SHP77 (cell line): Measurements from ENCODE around the gene SPRR5.

Experiments
- DNase-seq, 2 experiments: peaks; one replicate each; lab custom pipeline; 2025; lab: John Stamatoyannopoulos, UW

The SPRR5 gene, protein sequence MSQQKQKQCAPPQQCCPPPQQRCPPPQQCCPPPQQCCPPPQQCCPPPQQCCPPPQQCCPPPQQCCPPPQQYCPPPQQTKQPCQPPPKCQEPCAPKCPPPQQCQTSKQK

GRCh38 chr1:152946651-152947256, at the start of gene SPRR5:
TSS of gene SPRR5 (plus strand) at chr1:152947206. CDS start at chr1:152948555, 1,349 bp downstream.
- DNase-seq = no peak

DNA sequence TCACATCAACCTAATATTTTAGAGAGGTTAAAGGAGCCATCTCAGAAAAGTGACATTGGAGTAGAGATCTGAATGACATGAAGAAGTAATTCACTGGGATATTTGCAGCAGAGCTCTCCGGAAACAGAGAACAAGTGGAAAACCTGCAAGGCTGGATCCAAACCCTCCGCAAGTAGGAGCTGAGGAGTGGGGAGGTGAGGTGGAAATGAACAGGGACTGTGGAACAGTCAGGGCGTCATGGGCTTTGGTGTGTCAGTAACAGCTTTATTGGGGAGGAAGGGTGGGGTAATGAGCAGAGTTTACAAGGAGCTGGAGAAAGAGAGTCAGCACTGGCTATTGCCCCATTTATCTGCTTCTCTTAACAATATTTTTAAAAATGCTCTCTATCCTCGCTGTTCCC, 48.0 kb upstream of the SPRR5 start:
- DNase-seq = no peak

DNA sequence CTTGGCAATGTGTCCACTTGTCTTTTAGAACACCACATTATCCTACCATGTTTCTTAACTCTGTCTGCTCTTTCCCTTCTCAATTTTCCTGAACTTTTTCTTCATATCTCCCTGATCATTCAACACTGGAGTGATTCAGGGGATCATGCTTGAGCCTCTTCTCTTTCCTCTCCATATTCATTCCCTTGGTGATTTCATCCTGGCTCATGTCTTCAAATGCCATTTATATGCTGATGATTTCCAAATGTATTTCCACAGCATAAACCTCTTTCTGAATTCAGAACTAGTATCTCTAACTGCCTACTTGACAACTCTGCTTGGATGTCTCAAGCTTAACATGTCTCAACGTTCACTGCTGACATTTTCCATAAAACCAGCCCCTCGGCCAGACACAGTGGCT, 47.1 kb upstream of the SPRR5 start:
- DNase-seq = no peak

DNA sequence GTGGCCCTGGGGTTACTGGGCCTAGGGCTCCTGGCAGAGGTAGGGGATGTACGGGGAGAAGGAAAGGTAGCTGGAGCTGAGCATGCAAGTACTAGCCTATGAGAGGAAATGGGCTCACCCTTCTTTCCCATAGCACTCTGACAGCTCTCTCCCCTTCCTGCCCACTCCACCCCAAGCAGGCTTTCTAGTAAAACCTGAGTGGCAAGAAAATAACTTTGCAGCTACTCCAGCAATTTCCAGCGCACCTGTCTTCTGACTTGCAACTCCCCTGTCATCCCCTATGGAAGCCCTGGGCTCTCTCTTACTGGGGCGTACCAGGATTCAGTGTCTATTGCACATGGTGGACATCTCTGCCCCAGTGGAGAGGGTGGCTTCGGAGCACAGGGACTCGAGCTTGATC, 45.4 kb upstream of the SPRR5 start:
- no peak for DNase-seq

GRCh38 chr1:152902636-152903035, 44.4 kb upstream of the SPRR5 start:
- no peak for DNase-seq

DNA sequence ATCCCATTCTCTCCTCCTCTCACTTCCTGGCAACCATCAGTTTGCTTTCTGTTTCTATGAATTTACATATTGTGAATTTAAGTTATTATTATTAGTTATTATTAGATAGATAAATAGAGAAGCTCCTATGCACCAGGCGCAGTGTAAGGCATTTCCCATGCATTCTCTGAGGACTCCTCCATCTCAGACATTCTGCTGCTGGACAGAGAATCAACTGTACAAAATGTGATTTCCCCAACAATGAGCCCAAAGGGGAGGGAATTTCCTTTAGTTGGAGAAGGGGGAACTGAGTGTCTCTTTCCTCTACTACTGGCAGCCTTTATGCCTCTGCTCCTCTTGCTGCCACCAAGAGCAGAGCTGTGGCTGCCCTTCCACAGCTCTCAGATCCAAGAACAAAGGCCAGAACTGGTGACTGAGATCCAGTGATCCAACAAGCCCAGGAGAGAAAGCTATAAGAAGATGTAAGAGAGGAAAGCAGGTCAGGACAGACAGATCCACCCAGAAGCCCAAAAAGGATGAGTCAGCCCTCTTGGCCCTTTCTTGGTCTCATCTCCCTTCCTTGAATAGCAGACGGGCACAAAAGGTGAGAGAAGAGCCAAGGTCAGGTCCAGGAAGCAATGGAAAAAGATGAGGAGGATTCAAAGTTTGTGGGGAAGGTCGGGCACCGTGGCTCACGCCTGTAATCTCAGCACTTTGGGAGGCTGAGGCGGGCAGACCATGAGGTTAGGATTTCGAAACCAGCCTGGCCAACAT, 42.1 kb upstream of the SPRR5 start:
- no peak for DNase-seq

DNA sequence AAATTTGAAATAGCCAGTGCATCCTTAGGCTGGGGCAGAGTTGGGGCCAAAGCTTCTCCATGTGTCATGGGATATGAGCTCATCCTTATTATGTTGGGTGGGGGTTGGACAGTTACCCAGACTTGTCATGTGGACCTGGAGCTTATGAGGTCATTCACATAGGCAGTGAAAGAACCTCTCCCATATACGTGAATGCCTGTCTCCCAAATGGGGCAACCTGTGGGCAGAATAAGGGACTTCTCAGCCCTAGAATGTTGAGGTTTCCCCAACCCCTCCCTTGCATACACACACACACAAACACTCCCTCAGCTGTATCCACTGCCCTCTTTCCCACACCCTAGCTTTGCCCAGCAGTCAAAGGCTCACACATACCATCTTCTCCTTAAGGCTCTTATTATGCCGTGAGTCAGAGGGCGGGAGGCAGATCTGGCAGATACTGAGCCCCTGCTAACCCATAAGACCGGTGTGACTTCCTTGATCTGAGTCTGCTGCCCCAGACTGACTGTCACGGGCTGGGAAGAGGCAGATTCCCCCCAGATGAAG, 40.9 kb upstream of the SPRR5 start:
- no peak for DNase-seq

DNA sequence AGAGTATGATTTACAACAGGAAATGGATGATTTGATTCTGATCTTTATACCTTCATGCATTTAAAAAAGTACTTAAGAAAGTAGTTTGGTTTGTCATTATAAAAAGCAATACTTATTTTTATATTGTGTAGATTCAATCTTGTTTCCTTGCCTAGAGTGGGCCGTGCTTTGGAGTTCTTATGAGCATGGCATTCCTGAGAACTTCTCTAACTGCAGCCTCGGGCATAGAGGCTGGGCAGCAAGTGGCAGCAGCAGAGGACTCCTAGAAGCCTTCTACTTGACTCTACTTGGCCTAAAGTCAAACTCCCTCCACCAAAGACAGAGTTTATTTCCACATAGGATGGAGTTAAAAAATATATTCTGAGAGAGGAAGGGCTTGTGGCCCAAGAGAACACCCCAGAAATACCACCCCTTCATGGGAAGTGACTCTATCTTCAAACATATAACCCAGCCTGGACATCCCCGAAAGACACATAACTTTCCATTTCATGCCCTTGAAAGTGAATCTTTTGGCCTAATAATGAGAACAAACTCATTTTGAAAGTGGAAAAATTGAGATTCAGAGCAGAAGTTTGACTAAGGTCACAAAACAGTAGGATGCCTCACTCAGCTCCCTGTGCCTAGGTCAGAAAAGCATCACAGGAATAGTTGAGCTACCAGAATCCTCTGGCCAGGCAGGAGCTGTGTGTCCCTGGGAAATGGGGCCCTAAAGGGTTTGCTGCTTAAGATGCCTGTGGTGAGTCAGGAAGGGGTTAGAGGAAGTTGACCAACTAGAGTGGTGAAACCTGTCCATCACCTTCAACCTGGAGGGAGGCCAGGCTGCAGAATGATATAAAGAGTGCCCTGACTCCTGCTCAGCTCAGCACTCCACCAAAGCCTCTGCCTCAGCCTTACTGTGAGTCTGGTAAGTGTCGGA, 39.1 kb upstream of the SPRR5 start, which contains the start of gene IVL:
TSS of gene IVL (plus strand) at position 861 of the 916 bp plus-strand sequence. CDS start 1,252 bp downstream, outside the sequence.
- no peak for DNase-seq

- DNase-seq = no peak
These were observed 37.8 kb upstream of the SPRR5 start for GRCh38 chr1:152909206-152909605.

DNA sequence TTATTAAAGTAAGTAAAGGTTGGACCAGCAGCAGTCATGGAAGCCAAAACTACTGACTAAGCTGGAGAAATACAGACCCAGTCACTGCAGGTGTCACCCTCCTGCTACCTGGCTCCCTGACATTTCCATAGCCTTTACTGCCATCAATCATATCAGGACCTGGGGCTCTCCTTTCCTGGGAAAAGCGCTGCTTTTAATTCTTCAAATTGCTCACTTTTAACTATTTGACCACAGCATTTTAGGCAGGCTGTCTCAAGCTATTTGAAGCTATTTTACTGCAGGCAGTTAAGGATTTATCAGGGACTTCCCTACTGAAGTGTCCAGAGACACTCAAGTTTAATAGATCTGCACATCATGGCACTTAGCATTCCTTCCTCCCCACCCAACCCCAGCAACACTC, 34.5 kb upstream of the SPRR5 start:
- DNase-seq = no peak

DNA sequence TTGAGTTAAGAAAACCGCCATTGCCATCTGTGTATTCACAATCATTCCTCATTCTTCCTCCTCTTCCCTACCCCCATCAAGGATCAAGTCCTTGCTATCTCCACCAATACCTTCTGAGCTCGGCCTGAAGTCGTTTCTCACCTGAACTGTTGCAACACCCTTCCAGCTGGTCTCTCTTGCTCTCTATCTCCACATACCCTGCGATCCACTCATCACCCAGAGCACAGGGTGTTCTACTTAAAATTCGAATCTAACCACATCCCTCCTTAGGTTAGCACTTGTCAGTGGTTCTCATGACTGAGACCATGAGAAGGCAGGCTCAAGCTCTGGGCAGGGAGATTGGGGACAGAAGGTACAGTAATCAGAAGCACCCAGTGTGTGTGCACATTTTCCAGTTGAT, 34.1 kb upstream of the SPRR5 start:
- DNase-seq = no peak

DNA sequence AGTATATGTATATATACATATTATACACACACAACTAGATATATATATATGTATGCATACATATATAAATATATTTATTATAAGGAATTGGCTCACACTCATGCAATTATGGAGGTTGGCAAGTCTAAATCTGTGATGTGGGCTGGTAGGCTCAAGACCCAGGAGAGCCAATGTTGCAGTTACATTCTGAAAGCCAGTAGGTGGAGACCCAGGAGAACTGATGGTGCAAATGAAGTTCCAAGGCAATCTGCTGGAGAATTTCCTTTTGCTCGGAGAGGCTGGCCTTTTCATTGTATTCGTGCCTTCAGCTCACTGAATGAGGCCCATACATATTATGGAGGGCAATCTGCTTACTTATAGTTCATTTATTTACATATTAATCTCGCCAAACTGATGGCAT, 29.2 kb upstream of the SPRR5 start:
- peak in 1 of 2 experiments; percentile 4 for DNase-seq

DNA sequence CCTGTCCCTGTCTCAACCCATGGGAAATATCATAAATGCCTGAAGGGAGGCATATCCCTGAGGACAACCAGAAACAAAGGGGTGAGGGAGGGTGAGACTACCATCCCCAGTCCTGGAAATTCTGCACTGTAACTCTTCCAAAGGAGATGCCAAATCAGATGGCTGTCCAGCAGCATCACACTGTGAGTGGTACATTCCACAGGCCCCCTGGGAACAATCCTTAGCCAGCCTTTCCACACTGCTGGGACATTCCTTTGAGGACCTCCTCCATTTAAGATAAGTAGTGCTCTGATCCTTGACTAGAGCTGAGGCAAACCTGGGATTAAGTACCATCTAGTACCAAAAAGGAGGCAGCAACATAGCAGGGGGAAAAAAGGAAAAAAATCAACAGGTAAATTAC, 27.9 kb upstream of the SPRR5 start:
- no peak for DNase-seq

DNA sequence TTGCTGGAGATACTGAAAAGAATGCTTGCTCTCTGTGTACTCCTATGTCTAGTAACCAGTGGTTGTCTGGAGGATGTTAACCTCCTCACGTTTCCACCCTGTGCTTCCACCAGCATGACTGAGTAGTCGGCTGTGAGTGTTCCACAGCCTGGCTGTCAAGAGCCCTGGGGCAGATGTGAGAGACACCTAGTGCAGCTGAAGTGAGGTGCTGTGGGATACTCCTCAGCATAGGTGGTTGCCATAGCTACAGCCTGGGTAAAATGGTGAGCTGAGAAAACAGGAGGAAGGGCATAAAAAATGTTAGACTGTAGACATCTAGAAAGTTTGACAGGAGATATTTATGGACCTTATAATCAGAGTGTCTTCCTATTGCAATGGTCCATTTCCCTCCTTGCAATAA, 22.8 kb upstream of the SPRR5 start:
- DNase-seq = no peak

GRCh38 chr1:152926091-152926490, 20.9 kb upstream of the SPRR5 start:
- peak; percentile 54 to 68 for DNase-seq

GRCh38 chr1:152928671-152929070, 18.3 kb upstream of the SPRR5 start:
- no peak for DNase-seq

DNA sequence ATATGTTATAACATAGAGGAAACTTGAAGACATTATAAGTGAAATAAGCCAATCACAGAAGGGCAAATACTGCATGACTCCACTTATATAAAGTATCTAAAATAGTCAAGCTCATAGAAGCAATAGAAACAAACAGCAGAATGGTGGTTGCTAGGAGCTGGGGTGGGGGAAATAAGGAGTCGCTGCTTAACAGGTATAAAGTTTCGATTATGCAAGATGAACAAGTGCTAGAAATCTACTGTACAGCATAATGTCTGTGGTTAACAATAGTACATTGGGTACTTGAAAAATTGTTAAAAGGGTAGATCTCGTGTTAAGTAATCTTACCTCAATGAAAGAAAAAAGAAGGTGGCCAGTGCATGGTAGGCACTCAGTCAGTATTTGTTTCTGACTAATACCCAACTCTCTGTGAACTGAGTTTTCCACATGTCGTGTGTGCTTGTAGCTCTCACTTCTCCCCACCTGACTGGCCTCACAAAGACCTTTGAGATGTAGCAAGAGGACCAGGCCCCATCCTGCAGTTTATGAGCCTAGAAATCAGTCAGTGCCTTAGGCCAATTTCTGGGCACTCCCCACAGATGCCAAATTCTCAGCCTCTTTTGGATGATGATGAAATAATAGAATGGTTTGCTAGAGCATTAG, 14.7 kb upstream of the SPRR5 start:
- no peak for DNase-seq

DNA sequence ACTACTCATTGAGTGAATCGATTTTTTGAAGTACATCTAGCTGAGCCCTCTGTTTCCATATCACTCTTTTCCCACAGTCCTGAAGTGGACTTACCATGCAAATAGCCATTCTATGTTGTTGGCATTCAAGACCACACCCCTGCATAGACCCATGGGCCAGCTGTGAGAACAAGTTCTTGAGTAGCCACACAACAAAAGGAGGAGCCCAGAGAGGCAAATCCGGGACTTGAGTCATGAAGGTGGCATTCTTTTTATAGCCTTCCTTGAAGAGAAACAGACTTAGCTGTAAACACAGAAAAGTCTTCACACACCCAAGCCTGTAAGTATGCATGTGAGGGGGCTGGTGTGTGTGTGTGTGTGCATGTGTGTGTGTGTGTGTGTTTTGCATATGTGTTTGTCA, 13.8 kb upstream of the SPRR5 start:
- DNase-seq = no peak

GRCh38 chr1:152940614-152941013, 6.4 kb upstream of the SPRR5 start:
- no peak for DNase-seq

DNA sequence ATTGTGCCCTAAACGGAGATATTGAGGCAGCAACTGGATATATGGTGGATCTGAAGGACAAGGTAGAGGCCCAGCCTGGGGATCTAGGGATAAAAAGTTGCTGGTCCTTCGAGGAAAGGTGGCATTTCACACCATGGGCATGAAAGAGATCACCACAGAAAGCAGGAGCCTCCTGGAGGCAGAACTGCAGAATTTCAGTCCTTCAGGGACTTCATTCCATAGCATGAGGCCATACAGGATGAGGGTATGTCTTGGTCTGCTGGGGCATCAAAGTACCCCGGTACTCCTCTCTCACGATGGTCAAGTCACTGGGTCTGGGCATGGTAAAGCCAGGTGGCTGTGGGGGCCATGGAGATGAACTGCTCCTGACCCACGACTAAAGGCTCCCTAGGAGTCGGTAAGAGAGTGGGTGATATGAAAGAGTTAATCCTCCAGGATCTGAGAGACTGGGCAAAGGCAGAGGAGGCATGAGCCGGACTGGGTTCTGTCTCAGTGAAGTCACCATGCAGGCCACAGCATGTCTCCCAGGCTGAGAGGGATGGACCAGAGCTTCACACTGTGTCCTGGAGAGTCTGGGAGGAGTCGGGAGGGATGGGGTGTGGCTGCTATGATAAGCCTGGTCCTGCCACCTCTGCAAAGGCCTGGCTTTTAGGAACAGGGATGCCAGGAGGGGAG, 5.8 kb upstream of the SPRR5 start:
- DNase-seq = no peak

DNA sequence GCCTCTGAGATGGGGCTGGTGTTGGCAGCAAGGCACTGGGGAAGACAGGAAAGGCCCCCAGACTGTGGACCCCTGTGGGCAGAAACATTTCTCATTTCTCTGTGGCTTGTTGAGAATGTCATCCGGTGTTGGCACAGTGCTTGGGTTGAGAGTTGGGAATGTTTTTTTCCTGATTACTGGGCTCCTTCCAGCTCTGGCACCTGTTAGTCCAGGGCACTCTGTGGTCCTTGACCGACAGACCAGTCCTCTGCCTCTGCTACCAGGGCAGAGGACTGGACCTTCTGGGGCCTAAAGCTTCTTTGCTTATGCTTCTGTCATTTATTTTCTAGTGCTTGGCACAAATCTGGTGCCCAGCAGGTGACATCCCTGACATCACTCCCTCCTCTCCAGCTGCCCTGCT, 4.8 kb upstream of the SPRR5 start:
- DNase-seq = no peak
